Memory B cell (primary cell): ENCODE results near the gene TSC1.

Source experiments
- ATAC-seq: fragments of 150-1000 bp; cut with Tn5 transposase; 2 replicates; pipeline ENCODE4 v1.10.0; 2021; ENCODE audit warnings: low read depth, mild to moderate bottlenecking, moderate library complexity
- DNase-seq, 2 donors: peaks; one replicate each; pipeline ENCODE4 v3.0.0; 2022; ENCODE audit warnings: low spot score in 2 of 2
- H3K27ac Mint-ChIP-seq: one replicate; pipeline ENCODE4 v1.8.0; 2022; ENCODE audit warnings: mild to moderate bottlenecking, moderate library complexity, mixed read lengths
- H3K27me3 Mint-ChIP-seq: one replicate; pipeline ENCODE4 v1.8.0; 2022; ENCODE audit warnings: mixed read lengths
- H3K36me3 Mint-ChIP-seq: one replicate; pipeline ENCODE4 v1.8.0; 2022; ENCODE audit warnings: mild to moderate bottlenecking, mixed read lengths
- H3K4me1 Mint-ChIP-seq: one replicate; pipeline ENCODE4 v1.8.0; 2022; ENCODE audit warnings: mixed read lengths
- H3K4me3 Mint-ChIP-seq: one replicate; pipeline ENCODE4 v1.8.0; 2022; ENCODE audit warnings: mild to moderate bottlenecking, moderate library complexity, mixed read lengths
- H3K9me3 Mint-ChIP-seq: one replicate; pipeline ENCODE4 v1.8.0; 2022; ENCODE audit warnings: mixed read lengths

The TSC1 gene

GRCh38 chr9:132937463-132937901 lies 6.9 kb downstream of the TSC1 start:
- Mint-ChIP-seq H3K4me3 (no peak overlapping the region), H3K27ac (no peak overlapping the region), H3K9me3 (no peaks in the 10 kb centered on the region), H3K36me3 (peaks cover 13% of the 10 kb centered on the region), H3K4me1 (peaks cover 8% of the 10 kb centered on the region), H3K27me3 (no peaks in the 10 kb centered on the region)
- no peak for DNase-seq
- ATAC-seq = no peak

- DNase-seq (no peak), ATAC-seq (no peak)
- H3K36me3 Mint-ChIP-seq = peaks cover 17% of the 10 kb centered on the region
- no peaks in the 10 kb centered on the region for H3K9me3 Mint-ChIP-seq
- no peaks in the 10 kb centered on the region for H3K27me3 Mint-ChIP-seq
- H3K27ac Mint-ChIP-seq = no peak overlapping the region
- H3K4me3 Mint-ChIP-seq = no peak overlapping the region
- H3K4me1 Mint-ChIP-seq = peaks cover 5% of the 10 kb centered on the region
Measured at GRCh38 chr9:132935026-132935425, 9.4 kb downstream of the TSC1 start.

GRCh38 chr9:132931178-132931735 lies 13.2 kb downstream of the TSC1 start:
- H3K36me3 Mint-ChIP-seq = peaks cover 26% of the 10 kb centered on the region
- ATAC-seq (no peak), DNase-seq (no peak)
- no peak overlapping the region for H3K27ac Mint-ChIP-seq
- H3K4me1 Mint-ChIP-seq = peaks cover 3% of the 10 kb centered on the region
- no peaks in the 10 kb centered on the region for H3K27me3 Mint-ChIP-seq
- H3K9me3 Mint-ChIP-seq = no peaks in the 10 kb centered on the region
- H3K4me3 Mint-ChIP-seq = no peak overlapping the region

- Mint-ChIP-seq H3K27me3 (no peaks in the 10 kb centered on the region), H3K4me1 (peaks cover 3% of the 10 kb centered on the region), H3K36me3 (peaks cover 27% of the 10 kb centered on the region), H3K4me3 (no peak overlapping the region), H3K9me3 (no peaks in the 10 kb centered on the region), H3K27ac (no peak overlapping the region)
- DNase-seq (no peak), ATAC-seq (no peak)
Measured at GRCh38 chr9:132927704-132928103, 16.7 kb downstream of the TSC1 start.

GRCh38 chr9:132923346-132923902 lies 21.0 kb downstream of the TSC1 start:
- Mint-ChIP-seq H3K4me3 (no peak overlapping the region), H3K27ac (no peak overlapping the region), H3K36me3 (peaks cover 41% of the 10 kb centered on the region), H3K27me3 (no peaks in the 10 kb centered on the region), H3K9me3 (no peaks in the 10 kb centered on the region), H3K4me1 (no peaks in the 10 kb centered on the region)
- DNase-seq (no peak), ATAC-seq (no peak)

DNA sequence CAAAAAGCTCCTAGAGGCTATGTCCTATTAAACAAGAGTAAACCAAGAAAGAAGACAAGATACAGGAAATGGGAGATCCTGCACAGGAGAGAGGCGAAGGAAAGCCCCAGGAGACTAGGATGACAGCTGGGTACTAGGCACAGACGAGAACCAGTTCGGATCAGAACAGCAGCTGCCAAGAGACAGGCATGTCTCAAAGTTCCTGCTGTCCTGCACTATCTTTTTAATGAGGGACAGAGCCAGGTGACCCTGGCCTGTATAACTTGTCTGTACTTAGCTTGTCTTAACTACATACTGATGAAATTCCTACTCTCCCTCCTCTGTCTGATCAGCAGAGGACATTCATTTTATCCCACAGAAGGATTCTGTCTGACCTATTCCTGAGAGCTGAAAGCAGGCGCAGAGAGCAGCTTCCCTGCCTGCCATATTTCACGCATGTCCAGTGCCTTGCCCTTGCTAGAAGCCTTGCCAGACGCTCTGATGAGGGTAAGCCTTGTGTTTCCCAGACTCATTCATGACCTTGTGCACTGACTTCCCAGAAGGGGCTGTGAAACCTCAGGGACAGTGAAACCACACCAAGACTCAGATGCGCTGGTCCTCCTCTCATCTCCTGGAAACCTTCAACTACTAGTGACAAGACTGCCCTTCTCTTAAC lies 24.7 kb downstream of the TSC1 start:
- Mint-ChIP-seq H3K27ac (no peak overlapping the region), H3K4me3 (no peak overlapping the region), H3K27me3 (no peaks in the 10 kb centered on the region), H3K4me1 (no peaks in the 10 kb centered on the region), H3K9me3 (peaks cover 3% of the 10 kb centered on the region), H3K36me3 (peaks cover 54% of the 10 kb centered on the region)
- DNase-seq = no peak
- ATAC-seq = no peak

DNA sequence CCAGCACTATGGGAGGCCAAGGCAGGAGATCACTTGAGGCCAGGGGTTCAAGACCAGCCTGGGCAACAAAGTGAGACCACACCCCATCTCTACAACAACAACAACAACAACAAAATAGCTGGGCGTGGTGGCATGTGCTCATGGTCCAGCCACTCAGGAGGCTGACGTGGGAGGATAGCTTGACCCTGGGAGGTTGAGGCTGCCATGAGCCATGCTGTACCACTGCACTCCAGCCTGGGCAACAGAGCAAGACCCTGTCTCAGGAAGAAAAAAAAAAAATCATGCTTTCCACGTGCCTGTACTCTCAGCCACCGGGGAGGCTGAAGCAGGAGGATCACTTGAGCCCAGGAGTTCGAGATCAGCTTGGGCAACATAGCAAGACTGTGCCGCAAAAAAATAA lies 29.5 kb downstream of the TSC1 start:
- no peak for ATAC-seq
- Mint-ChIP-seq H3K4me1 (no peaks in the 10 kb centered on the region), H3K27me3 (no peaks in the 10 kb centered on the region), H3K4me3 (no peak overlapping the region), H3K36me3 (peaks cover 51% of the 10 kb centered on the region), H3K27ac (no peak overlapping the region), H3K9me3 (peaks cover 3% of the 10 kb centered on the region)
- no peak for DNase-seq

GRCh38 chr9:132912131-132912530 lies 32.3 kb downstream of the TSC1 start:
- no peaks in the 10 kb centered on the region for H3K4me1 Mint-ChIP-seq
- peaks cover 28% of the 10 kb centered on the region for H3K36me3 Mint-ChIP-seq
- DNase-seq (no peak), ATAC-seq (no peak)
- no peaks in the 10 kb centered on the region for H3K27me3 Mint-ChIP-seq
- H3K4me3 Mint-ChIP-seq = no peak overlapping the region
- no peak overlapping the region for H3K27ac Mint-ChIP-seq
- H3K9me3 Mint-ChIP-seq = no peaks in the 10 kb centered on the region

- Mint-ChIP-seq H3K4me3 (no peak overlapping the region), H3K27me3 (no peaks in the 10 kb centered on the region), H3K36me3 (peaks cover 24% of the 10 kb centered on the region), H3K9me3 (no peaks in the 10 kb centered on the region), H3K4me1 (no peaks in the 10 kb centered on the region), H3K27ac (no peak overlapping the region)
- ATAC-seq (no peak), DNase-seq (no peak)
Measured at GRCh38 chr9:132910376-132910775, 34.0 kb downstream of the TSC1 start.

GRCh38 chr9:132909311-132909710 lies 35.1 kb downstream of the TSC1 start:
- Mint-ChIP-seq H3K4me1 (no peaks in the 10 kb centered on the region), H3K27ac (no peak overlapping the region), H3K9me3 (no peaks in the 10 kb centered on the region), H3K27me3 (no peaks in the 10 kb centered on the region), H3K36me3 (peaks cover 19% of the 10 kb centered on the region), H3K4me3 (no peak overlapping the region)
- ATAC-seq (no peak), DNase-seq (no peak)

DNA sequence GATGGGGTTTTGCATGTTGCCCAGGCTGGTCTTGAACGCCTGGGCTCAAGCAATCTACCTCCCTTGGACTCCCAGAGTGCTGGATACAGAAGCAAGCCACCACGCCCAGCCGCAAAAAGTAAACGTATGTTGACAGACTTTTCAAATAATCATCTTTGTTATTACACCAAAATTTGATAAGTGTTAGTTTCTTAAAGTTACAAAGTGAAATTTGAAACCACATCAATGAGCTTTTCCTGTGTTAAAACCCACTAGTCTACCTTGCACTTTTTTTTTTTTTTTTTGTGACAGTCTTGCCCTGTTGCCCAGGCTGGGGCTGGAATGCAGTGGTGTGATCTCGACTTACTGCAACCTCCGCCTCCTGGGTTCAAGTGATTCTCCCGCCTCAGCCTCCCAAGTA lies 35.8 kb downstream of the TSC1 start:
- ATAC-seq = no peak
- DNase-seq = no peak
- no peak overlapping the region for H3K4me3 Mint-ChIP-seq
- H3K9me3 Mint-ChIP-seq = no peaks in the 10 kb centered on the region
- no peaks in the 10 kb centered on the region for H3K27me3 Mint-ChIP-seq
- H3K4me1 Mint-ChIP-seq = no peaks in the 10 kb centered on the region
- H3K36me3 Mint-ChIP-seq = peaks cover 23% of the 10 kb centered on the region
- H3K27ac Mint-ChIP-seq = no peak overlapping the region

DNA sequence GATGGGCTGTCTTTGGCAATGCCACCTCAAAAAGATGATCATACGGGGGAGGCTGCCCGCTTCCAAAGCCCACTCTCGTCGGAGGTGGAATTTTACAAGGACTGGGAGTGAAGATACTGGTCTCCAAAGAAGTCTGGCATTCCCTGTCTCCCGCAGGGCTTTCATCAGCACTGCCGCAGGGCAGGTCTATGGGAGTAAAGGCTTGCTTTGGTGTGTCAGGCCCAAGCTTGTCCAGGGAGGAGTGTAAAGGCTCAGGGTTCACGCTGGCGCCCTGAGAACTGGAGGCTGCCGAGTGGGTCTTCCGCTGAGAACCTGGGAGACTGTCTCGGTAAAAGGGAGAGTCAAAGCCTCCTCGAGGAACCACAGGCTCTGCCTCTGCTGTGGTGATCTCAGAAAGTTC lies 38.7 kb downstream of the TSC1 start:
- Mint-ChIP-seq H3K27me3 (no peaks in the 10 kb centered on the region), H3K27ac (no peak overlapping the region), H3K4me3 (no peak overlapping the region), H3K36me3 (peaks cover 19% of the 10 kb centered on the region), H3K4me1 (no peaks in the 10 kb centered on the region), H3K9me3 (no peaks in the 10 kb centered on the region)
- ATAC-seq (no peak), DNase-seq (no peak)

DNA sequence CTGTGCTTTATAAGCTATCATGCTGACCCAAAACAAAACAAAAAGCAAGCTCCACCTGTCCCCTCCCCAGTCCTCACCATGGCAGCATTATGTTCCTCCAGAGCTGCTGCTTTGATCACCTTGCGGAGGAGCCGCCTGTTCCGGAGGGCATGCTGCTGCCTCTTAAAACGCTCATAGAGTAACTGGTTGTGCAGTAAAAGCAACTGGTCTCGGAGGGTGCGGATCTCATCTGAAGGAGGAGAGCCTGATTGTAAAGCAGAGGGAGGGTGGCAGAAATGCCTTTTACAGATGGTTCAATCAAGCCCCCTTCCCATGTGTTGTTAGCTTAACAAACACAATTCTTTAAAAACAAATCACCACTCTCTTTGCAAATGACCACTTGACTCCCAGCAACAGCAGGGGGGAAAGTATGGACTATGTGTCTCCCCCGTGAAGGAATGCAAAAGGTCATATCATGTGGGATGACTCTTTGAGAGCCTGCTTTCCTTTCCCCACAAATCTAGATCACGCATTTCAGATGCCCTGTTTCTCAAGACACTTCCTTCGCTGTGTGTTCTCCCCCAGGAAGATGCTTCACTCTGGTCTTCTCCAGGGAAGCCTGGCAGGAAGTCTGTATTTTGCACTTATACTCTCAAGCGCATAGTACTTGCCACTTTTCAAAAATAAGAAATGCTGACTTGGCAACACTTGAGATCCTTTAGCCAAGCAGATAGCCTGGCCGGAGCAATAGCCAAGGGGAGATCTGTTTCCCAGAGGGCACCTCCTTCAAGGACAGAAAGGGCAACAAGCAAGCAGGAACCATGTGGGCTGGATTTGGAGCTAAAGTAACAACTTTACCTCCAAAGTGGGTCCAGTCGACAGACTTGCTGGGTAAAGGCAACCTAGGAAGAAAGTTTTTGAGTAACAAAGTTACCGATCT lies 40.6 kb downstream of the TSC1 start:
- DNase-seq (no peak), ATAC-seq (no peak)
- Mint-ChIP-seq H3K4me1 (no peaks in the 10 kb centered on the region), H3K27ac (no peak overlapping the region), H3K9me3 (no peaks in the 10 kb centered on the region), H3K36me3 (peaks cover 17% of the 10 kb centered on the region), H3K27me3 (no peaks in the 10 kb centered on the region), H3K4me3 (no peak overlapping the region)
